ENCODE measurements around the gene SLC25A40. TPM values are rescaled to one million over a fixed set of nuclear protein-coding genes. Genes with fewer than 3 reads are reported as not detected.

Gene SLC25A40
- total RNA-seq, 1 experiment from 2014 or later = 43.7 TPM

DNA sequence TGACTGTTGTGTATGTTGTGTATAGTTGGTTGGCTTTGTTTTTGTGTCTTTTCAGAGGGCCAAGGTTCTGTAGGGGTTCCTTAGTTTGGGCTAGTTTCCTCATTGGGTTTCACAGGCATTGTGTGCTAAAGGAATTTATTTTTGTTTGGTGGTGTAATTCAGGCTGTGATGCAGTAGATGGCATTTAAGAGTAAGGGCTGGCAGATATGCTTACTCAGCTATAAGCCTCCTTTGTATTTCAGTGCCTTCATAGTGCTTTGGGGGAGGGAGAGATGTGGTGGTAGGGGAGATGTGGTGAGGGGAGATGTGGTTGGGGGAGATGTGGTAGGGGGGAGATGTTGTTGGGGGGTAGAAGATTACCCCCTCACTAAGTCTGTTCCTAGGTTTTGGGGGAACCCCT, 91.7 kb downstream of the SLC25A40 start:
- no TSS peak for BruUV-seq (replicated peaks)
- no peak for DNase-seq (ENCODE audit: low read depth, low spot score)

More for the DNA sequence above, 91.7 kb downstream of the SLC25A40 start:
- Histone ChIP-seq H3K4me3 (ENCODE audit: low read depth in 2 of 2, low read length in 2 of 2) (no peak overlapping the region), H3K27ac (ENCODE audit: low read length) (no peak overlapping the region), H3K4me1 (ENCODE audit: control insufficient read depth, insufficient read depth, low read length) (no peaks in the 10 kb centered on the region), H3K27me3 (ENCODE audit: control insufficient read depth, insufficient read depth, low read length) (no peaks in the 10 kb centered on the region), H3K9me3 (ENCODE audit: control insufficient read depth, insufficient read depth, low read depth, low read length) (no peaks in the 10 kb centered on the region), H3K36me3 (ENCODE audit: control insufficient read depth, insufficient read depth, low read length) (no peaks in the 10 kb centered on the region)
- in situ Hi-C loops (cut with HindIII; ENCODE audit: low pct_unique_long_range_greater_than_20kb, low sequenced_read_pairs) = no loop called here
- intact Hi-C loops (cut with micrococcal nuclease; ENCODE audit: unreplicated experiment) = no loop called here
- ChIA-PET POLR2A (no interaction called here), CTCF (interaction anchor here (0.6 kb wide), 1 partner anchor 291 kb away, joined by 5 read pairs; no protein-coding TSS in a partner anchor)
- ATAC-seq = no peak
- no peak for TF ChIP-seq TCF7L2 (IDR thresholded peaks at IDR 0.05; ENCODE audit: low read depth, low read length)
- TF ChIP-seq, protein P1, sequence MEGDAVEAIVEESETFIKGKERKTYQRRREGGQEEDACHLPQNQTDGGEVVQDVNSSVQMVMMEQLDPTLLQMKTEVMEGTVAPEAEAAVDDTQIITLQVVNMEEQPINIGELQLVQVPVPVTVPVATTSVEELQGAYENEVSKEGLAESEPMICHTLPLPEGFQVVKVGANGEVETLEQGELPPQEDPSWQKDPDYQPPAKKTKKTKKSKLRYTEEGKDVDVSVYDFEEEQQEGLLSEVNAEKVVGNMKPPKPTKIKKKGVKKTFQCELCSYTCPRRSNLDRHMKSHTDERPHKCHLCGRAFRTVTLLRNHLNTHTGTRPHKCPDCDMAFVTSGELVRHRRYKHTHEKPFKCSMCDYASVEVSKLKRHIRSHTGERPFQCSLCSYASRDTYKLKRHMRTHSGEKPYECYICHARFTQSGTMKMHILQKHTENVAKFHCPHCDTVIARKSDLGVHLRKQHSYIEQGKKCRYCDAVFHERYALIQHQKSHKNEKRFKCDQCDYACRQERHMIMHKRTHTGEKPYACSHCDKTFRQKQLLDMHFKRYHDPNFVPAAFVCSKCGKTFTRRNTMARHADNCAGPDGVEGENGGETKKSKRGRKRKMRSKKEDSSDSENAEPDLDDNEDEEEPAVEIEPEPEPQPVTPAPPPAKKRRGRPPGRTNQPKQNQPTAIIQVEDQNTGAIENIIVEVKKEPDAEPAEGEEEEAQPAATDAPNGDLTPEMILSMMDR (IDR thresholded peaks at IDR 0.05) = peak; percentile 41

Other genes with a start within 250 kb of the SLC25A40 start
- gene RUNDC3B, start 248.0 kb downstream of the SLC25A40 start, total RNA-seq (2021; ENCODE audit: unreplicated experiment) = 0.15 TPM
- gene DBF4, start 133 bp upstream of the SLC25A40 start, total RNA-seq (2021; ENCODE audit: unreplicated experiment) = 48.8 TPM
- 4.2 TPM for gene ADAM22, start 57.9 kb upstream of the SLC25A40 start, total RNA-seq (2021; ENCODE audit: unreplicated experiment)